Measurements from ENCODE around the gene CCDC71L.

CCDC71L gene

DNA sequence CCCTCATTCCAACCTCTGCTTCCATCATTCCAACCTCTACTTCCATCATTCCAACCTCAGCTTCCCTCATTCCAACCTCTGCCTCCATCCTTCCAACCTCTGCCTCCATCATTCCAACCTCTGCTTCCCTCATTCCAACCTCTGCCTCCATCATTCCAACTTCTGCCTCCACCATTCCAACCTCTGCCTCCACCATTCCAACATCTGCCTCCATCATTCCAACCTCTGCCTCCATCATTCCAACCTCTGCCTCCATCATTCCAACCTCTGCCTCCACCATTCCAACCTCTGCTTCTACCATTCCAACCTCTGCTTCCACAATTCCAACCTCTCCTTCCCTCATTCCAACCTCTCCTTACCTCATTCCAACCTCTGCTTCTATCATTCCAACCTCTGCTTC lies 30.3 kb downstream of the CCDC71L start:
- no peak for DNase-seq (ENCODE audit: low read depth)
- TF ChIP-seq, protein P1, sequence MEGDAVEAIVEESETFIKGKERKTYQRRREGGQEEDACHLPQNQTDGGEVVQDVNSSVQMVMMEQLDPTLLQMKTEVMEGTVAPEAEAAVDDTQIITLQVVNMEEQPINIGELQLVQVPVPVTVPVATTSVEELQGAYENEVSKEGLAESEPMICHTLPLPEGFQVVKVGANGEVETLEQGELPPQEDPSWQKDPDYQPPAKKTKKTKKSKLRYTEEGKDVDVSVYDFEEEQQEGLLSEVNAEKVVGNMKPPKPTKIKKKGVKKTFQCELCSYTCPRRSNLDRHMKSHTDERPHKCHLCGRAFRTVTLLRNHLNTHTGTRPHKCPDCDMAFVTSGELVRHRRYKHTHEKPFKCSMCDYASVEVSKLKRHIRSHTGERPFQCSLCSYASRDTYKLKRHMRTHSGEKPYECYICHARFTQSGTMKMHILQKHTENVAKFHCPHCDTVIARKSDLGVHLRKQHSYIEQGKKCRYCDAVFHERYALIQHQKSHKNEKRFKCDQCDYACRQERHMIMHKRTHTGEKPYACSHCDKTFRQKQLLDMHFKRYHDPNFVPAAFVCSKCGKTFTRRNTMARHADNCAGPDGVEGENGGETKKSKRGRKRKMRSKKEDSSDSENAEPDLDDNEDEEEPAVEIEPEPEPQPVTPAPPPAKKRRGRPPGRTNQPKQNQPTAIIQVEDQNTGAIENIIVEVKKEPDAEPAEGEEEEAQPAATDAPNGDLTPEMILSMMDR (conservative IDR thresholded peaks at IDR 0.05; ENCODE audit: low read length): no peak
- H3K4me3 ChIP-seq (ENCODE audit: low read length): no peak overlapping the region

- TF ChIP-seq, protein P1 (conservative IDR thresholded peaks at IDR 0.05; ENCODE audit: low read length): no peak
- H3K4me3 ChIP-seq (ENCODE audit: low read length): no peak overlapping the region
- DNase-seq (ENCODE audit: low read depth): peak; percentile 57
Measured at GRCh38 chr7:106629516-106629915, 31.4 kb downstream of the CCDC71L start.

DNA sequence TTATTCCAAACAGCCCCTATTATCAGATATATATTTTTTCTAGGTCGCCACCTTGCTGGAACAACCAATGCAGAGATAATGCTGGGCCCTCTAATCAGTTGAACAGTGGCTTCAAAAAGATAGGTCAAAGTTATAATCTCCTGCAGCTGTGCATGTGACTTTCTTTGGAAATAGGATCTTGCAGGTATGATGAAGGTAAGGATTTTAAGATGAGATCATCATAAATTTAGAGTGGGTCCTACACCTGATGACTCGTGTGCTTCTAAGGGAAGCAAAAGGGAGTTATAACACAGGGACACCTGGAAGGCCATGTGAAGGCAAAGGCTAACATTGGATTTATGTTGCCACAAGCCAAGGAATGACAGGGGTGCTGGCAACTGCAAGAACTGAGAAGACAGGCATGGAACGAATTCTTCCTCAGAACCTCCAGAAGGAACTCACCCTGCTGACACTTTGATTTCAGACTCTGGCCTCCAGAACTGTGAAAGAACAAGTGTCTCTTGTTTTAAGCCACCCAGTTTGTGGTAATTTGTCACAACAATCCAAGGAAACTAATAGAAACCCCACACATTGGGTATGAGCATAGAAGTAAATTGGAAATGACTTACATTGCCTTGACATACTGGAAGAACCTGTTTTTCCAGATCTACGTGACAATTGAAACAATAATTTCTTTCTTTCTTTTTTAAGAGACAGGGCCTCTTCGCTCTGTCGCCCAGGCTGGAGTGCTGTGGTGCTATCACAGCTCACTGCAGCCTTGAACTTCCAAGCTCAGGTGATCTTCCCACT lies 34.4 kb downstream of the CCDC71L start:
- no peak for DNase-seq (ENCODE audit: low read depth)
- H3K4me3 ChIP-seq (ENCODE audit: low read length): no peak overlapping the region
- TF ChIP-seq, protein P1 (conservative IDR thresholded peaks at IDR 0.05; ENCODE audit: low read length): no peak

GRCh38 chr7:106625678-106626301 lies 35.2 kb downstream of the CCDC71L start:
- TF ChIP-seq, protein P1 (conservative IDR thresholded peaks at IDR 0.05; ENCODE audit: low read length): no peak
- no peak overlapping the region for H3K4me3 ChIP-seq (ENCODE audit: low read length)
- no peak for DNase-seq (ENCODE audit: low read depth)

DNA sequence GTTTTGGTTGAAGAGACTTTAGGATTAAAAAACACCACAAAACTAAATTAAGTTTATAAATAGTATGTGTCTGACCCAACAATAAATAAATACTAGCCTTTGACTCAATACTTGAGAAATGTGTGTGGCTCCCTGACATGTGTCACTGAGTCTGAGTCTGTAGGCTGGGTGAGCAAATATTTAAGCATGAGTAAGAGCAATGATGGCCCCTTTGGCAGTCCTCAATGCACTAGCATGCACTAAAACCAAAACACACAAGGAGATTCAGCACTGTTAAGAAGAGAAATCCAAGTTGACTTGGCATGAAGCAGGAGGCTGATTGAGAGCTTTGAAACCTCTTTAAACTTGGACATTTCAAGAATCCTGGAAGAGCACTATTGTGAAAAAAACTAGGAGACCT lies 37.1 kb downstream of the CCDC71L start:
- TF ChIP-seq, protein P1 (conservative IDR thresholded peaks at IDR 0.05; ENCODE audit: low read length): no peak
- peak; percentile 92 for DNase-seq (ENCODE audit: low read depth)
- H3K4me3 ChIP-seq (ENCODE audit: low read length): no peak overlapping the region

- TF ChIP-seq, protein P1 (conservative IDR thresholded peaks at IDR 0.05; ENCODE audit: low read length): no peak
- no peak overlapping the region for H3K4me3 ChIP-seq (ENCODE audit: low read length)
- DNase-seq (ENCODE audit: low read depth): no peak
Measured at GRCh38 chr7:106623315-106623660, 37.7 kb downstream of the CCDC71L start.
